GM23338 (cell line): ENCODE results near the gene RGS7. TPM values are rescaled to one million over a fixed set of nuclear protein-coding genes. Genes with fewer than 3 reads are reported as not detected.

Experiments
- ATAC-seq: fragments of 200-7000 bp; cut with Tn5 transposase; 3 replicates; pipeline ENCODE4 v1.9.1; 2020
- DNase-seq: peaks from one replicate; pipeline ENCODE4 v3.0.0-alpha.2; 2015; ENCODE audit warnings: low spot score
- H2AFZ ChIP-seq: fragments of 200-600 bp; sonication (generic); 2 replicates; pipeline ENCODE4 v1.8.0; 2016; ENCODE audit warnings: antibody characterized with exemption, mild to moderate bottlenecking, moderate library complexity
- H3F3A ChIP-seq: fragments of 200-600 bp; sonication (generic); replicated peaks from 2 replicates; pipeline ENCODE4 v1.8.0; 2017; ENCODE audit warnings: antibody characterized with exemption, mixed run types, low read depth
- H3K27ac ChIP-seq: fragments of 200-600 bp; sonication (generic); 2 replicates; pipeline ENCODE4 v1.6.1; 2016; ENCODE audit warnings: low read depth
- H3K27me3 ChIP-seq: fragments of 200-600 bp; sonication (generic); 2 replicates; pipeline ENCODE4 v1.8.0; 2016; ENCODE audit warnings: mild to moderate bottlenecking, mixed run types, moderate library complexity; ENCODE audit not compliant: insufficient read depth
- H3K36me3 ChIP-seq: fragments of 200-600 bp; sonication (generic); 2 replicates; pipeline ENCODE4 v1.8.0; 2016; ENCODE audit warnings: mild to moderate bottlenecking; ENCODE audit not compliant: insufficient read depth
- H3K4me1 ChIP-seq: fragments of 200-600 bp; sonication (generic); 2 replicates; pipeline ENCODE4 v1.8.0; 2016; ENCODE audit warnings: mild to moderate bottlenecking, moderate library complexity; ENCODE audit not compliant: insufficient read depth
- H3K4me2 ChIP-seq: fragments of 200-600 bp; sonication (generic); 2 replicates; pipeline ENCODE4 v1.7.1; 2017; ENCODE audit warnings: mixed run types
- H3K4me3 ChIP-seq: fragments of 200-600 bp; sonication (generic); 2 replicates; pipeline ENCODE4 v1.6.1; 2016; ENCODE audit warnings: mixed run types
- H3K79me2 ChIP-seq: fragments of 200-600 bp; sonication (generic); replicated peaks from 2 replicates; pipeline ENCODE4 v1.8.0; 2017; ENCODE audit warnings: mild to moderate bottlenecking; ENCODE audit not compliant: insufficient read depth
- H3K9me2 ChIP-seq: fragments of 200-600 bp; sonication (generic); 2 replicates; pipeline ENCODE4 v1.8.0; 2017; ENCODE audit not compliant: insufficient read depth
- H4K20me1 ChIP-seq: fragments of 200-600 bp; sonication (generic); replicated peaks from 2 replicates; pipeline ENCODE4 v1.8.0; 2017; ENCODE audit warnings: mild to moderate bottlenecking; ENCODE audit not compliant: insufficient read depth
- H3K27ac Mint-ChIP-seq: 2 replicates; pipeline ENCODE4 v1.8.0; 2020; ENCODE audit warnings: inconsistent platforms, mild to moderate bottlenecking, moderate library complexity, mixed read lengths
- H3K27me3 Mint-ChIP-seq: 3 replicates; pipeline ENCODE4 v1.8.0; 2022; ENCODE audit warnings: low read depth, mild to moderate bottlenecking, moderate library complexity, mixed read lengths, inconsistent platforms; ENCODE audit not compliant: insufficient read depth, poor library complexity
- H3K36me3 Mint-ChIP-seq: 3 replicates; pipeline ENCODE4 v1.8.0; 2021; ENCODE audit warnings: low read depth, mild to moderate bottlenecking, inconsistent platforms, moderate library complexity, mixed read lengths
- H3K4me1 Mint-ChIP-seq: 3 replicates; pipeline ENCODE4 v1.8.0; 2020; ENCODE audit warnings: mild to moderate bottlenecking, inconsistent platforms, mixed read lengths
- H3K4me3 Mint-ChIP-seq: 3 replicates; pipeline ENCODE4 v1.8.0; 2021; ENCODE audit warnings: moderate library complexity, mild to moderate bottlenecking, inconsistent platforms, mixed read lengths
- H3K9me3 Mint-ChIP-seq: 3 replicates; pipeline ENCODE4 v1.8.0; 2020; ENCODE audit warnings: moderate library complexity, mild to moderate bottlenecking, inconsistent platforms, mixed read lengths
- CREB1 ChIP-seq: fragments of 250-450 bp; sonication (Bioruptor Pico); IDR thresholded peaks from 2 replicates; pipeline ENCODE4 v1.5.0; 2020; ENCODE audit warnings: low read depth, mild to moderate bottlenecking, moderate library complexity
- CTCF ChIP-seq, 2 experiments: fragments of 200-600 bp in 1 of 2; sonication (generic) in 1 of 2; conservative IDR thresholded peaks; 2 replicates each; pipeline versions ENCODE4 v1.5.1 to v1.6.1; 2016 to 2017; ENCODE audit warnings: antibody characterized with exemption in 2 of 2, low read depth in 2 of 2, mild to moderate bottlenecking in 2 of 2, moderate library complexity in 1 of 2
- EZH2 ChIP-seq: fragments of 200-600 bp; sonication (generic); IDR thresholded peaks from one replicate; pipeline ENCODE4 v1.8.0; 2017; ENCODE audit warnings: antibody characterized with exemption, mild to moderate bottlenecking, low read depth; ENCODE audit not compliant: unreplicated experiment
- JUNB ChIP-seq: IDR thresholded peaks from one replicate; pipeline ENCODE4 v1.6.1; 2016; ENCODE audit warnings: antibody characterized with exemption; ENCODE audit not compliant: unreplicated experiment
- REST ChIP-seq: IDR thresholded peaks from one replicate; pipeline ENCODE4 v1.6.1; 2018; ENCODE audit warnings: antibody characterized with exemption; ENCODE audit not compliant: unreplicated experiment
- STAT1 ChIP-seq: IDR thresholded peaks from one replicate; pipeline ENCODE4 v1.6.1; 2016; ENCODE audit warnings: antibody characterized with exemption; ENCODE audit not compliant: unreplicated experiment
- ZNF114 ChIP-seq: fragments of 250-450 bp; sonication (Bioruptor Pico); IDR thresholded peaks from 2 replicates; pipeline ENCODE4 v1.5.0; 2020; ENCODE audit warnings: mild to moderate bottlenecking, moderate library complexity
- ZNF331 ChIP-seq: fragments of 250-450 bp; sonication (Bioruptor Pico); IDR thresholded peaks from 2 replicates; pipeline ENCODE4 v1.5.0; 2020; ENCODE audit warnings: low read depth, mild to moderate bottlenecking, moderate library complexity
- ZNF462 ChIP-seq: fragments of 250-450 bp; sonication (Bioruptor Pico); IDR thresholded peaks from 2 replicates; pipeline ENCODE4 v1.5.0; 2020; ENCODE audit warnings: mild to moderate bottlenecking, moderate library complexity
- polyA plus RNA-seq: library from polyadenylated mRNA; unstranded; fragments of >200 nt; fragmentation: Nextera tagmentation; extraction: Ambion mirVana; gene quantifications from 2 replicates; pipeline ENCODE4 v1.2.1, GENCODE V29; 2016
- total RNA-seq: library from RNA; depleted of rRNA; stranded (reverse); fragments of >200 nt; shearing (Covaris generic); gene quantifications from 2 replicates; pipeline ENCODE4 v1.2.3, GENCODE V29; 2014

RGS7 gene
- total and polyA plus RNA-seq, 2 experiments from 2014 or later, result 2.0 to 2.2 TPM

GRCh38 chr1:240794046-240794843 lies 562.8 kb downstream of the RGS7 start:
- H3K9me3 Mint-ChIP-seq, result 0 out of 3 replicates have a peak, but pooled peaks cover 6% of the 10 kb centered on the region
- no peak overlapping the region for H3K27ac Mint-ChIP-seq
- Histone ChIP-seq H3K27me3 (no peaks in the 10 kb centered on the region), H3K36me3 (no peaks in the 10 kb centered on the region), H3K4me1 (no peaks in the 10 kb centered on the region), H3F3A (no peaks in the 10 kb centered on the region), H3K4me3 (no peak overlapping the region), H3K79me2 (no peaks in the 10 kb centered on the region), H2AFZ (no peak overlapping the region), H4K20me1 (no peaks in the 10 kb centered on the region), H3K27ac (no peak overlapping the region), H3K4me2 (no peak overlapping the region), H3K9me2 (no peaks in the 10 kb centered on the region; the same call in 1 of the 2 replicates)
- ATAC-seq, result no peak
- no peak overlapping the region for H3K4me3 Mint-ChIP-seq
- no peaks in the 10 kb centered on the region for H3K27me3 Mint-ChIP-seq
- H3K4me1 Mint-ChIP-seq, result no peaks in the 10 kb centered on the region
- H3K36me3 Mint-ChIP-seq, result no peaks in the 10 kb centered on the region; the same call in 2 of the 3 replicates
- DNase-seq, result no peak
- no peak for TF ChIP-seq ZNF114 (CRISPR knock-in tag)
- no peak for TF ChIP-seq JUNB
- no peak for TF ChIP-seq CREB1 (CRISPR knock-in tag)
- TF ChIP-seq ZNF462 (CRISPR knock-in tag), result no peak
- TF ChIP-seq CTCF (conservative IDR thresholded peaks at IDR 0.05; ENCODE audit: low read depth in 2 of 2), result no peak
- TF ChIP-seq REST, result no peak
- TF ChIP-seq EZH2, result no peak
- TF ChIP-seq STAT1, result no peak
- TF ChIP-seq ZNF331 (CRISPR knock-in tag), result no peak
